Neural progenitor cell (in vitro differentiated cells): ENCODE results near the gene DLEU7. TPM values are rescaled to one million over a fixed set of nuclear protein-coding genes. Genes with fewer than 3 reads are reported as not detected.

Experiments
- DNase-seq: peaks from one replicate; pipeline ENCODE4 v3.0.0-alpha.2; 2016; ENCODE audit warnings: low spot score
- H2AFZ ChIP-seq: fragments of 200-600 bp; sonication (generic); replicated peaks from 2 replicates; pipeline ENCODE4 v1.6.1; 2016; ENCODE audit warnings: antibody characterized with exemption
- H3F3A ChIP-seq: fragments of 200-600 bp; sonication (generic); 2 replicates; pipeline ENCODE4 v1.6.1; 2016; ENCODE audit warnings: antibody characterized with exemption, low read depth
- H3K27ac ChIP-seq: fragments of 200-600 bp; sonication (generic); 2 replicates; pipeline ENCODE4 v1.5.1; 2016; ENCODE audit warnings: mild to moderate bottlenecking
- H3K27me3 ChIP-seq: fragments of 200-600 bp; sonication (generic); 2 replicates; pipeline ENCODE4 v1.6.1; 2016; ENCODE audit warnings: mild to moderate bottlenecking, moderate library complexity
- H3K36me3 ChIP-seq: fragments of 200-600 bp; sonication (generic); 2 replicates; pipeline ENCODE4 v1.5.1; 2016
- H3K4me1 ChIP-seq: fragments of 200-600 bp; sonication (generic); 2 replicates; pipeline ENCODE4 v1.6.1; 2016; ENCODE audit warnings: mixed run types
- H3K4me2 ChIP-seq: fragments of 200-600 bp; sonication (generic); 2 replicates; pipeline ENCODE4 v1.6.1; 2016
- H3K4me3 ChIP-seq: fragments of 200-600 bp; sonication (generic); 2 replicates; pipeline ENCODE4 v1.5.1; 2016
- H3K79me2 ChIP-seq: fragments of 200-600 bp; sonication (generic); 2 replicates; pipeline ENCODE4 v1.6.1; 2016; ENCODE audit warnings: low read depth
- H3K9ac ChIP-seq: fragments of 200-600 bp; sonication (generic); 2 replicates; pipeline ENCODE4 v1.6.1; 2016
- H3K9me3 ChIP-seq: fragments of 200-600 bp; sonication (generic); 2 replicates; pipeline ENCODE4 v1.5.1; 2016; ENCODE audit warnings: low read depth
- H4K20me1 ChIP-seq: fragments of 200-600 bp; sonication (generic); 2 replicates; pipeline ENCODE4 v1.6.1; 2016; ENCODE audit warnings: low read depth
- H3K27ac Mint-ChIP-seq: 3 replicates; pipeline ENCODE4 v1.8.0; 2021; ENCODE audit warnings: mixed read lengths
- H3K27me3 Mint-ChIP-seq: 2 replicates; pipeline ENCODE4 v1.8.0; 2022; ENCODE audit warnings: low read depth, mild to moderate bottlenecking, inconsistent platforms, moderate library complexity, mixed read lengths; ENCODE audit not compliant: insufficient read depth
- H3K36me3 Mint-ChIP-seq: 3 replicates; pipeline ENCODE4 v1.8.0; 2021; ENCODE audit warnings: mixed read lengths
- H3K4me1 Mint-ChIP-seq: 3 replicates; pipeline ENCODE4 v1.8.0; 2021; ENCODE audit warnings: mixed read lengths
- H3K4me3 Mint-ChIP-seq: 3 replicates; pipeline ENCODE4 v1.8.0; 2021; ENCODE audit warnings: mild to moderate bottlenecking, moderate library complexity, mixed read lengths
- H3K9me3 Mint-ChIP-seq: 3 replicates; pipeline ENCODE4 v1.8.0; 2020; ENCODE audit warnings: mixed read lengths
- EZH2 ChIP-seq: fragments of 200-600 bp; sonication (generic); IDR thresholded peaks from 2 replicates; pipeline ENCODE4 v1.6.1; 2017; ENCODE audit warnings: antibody characterized with exemption, mild to moderate bottlenecking, moderate library complexity
- EZH2phosphoT487 ChIP-seq: fragments of 200-600 bp; sonication (generic); IDR thresholded peaks from 2 replicates; pipeline ENCODE4 v1.6.1; 2017; ENCODE audit warnings: antibody characterized with exemption
- total RNA-seq: library from RNA; depleted of rRNA; stranded (reverse); fragments of >200 nt; gene quantifications from 2 replicates; pipeline ENCODE4 v1.2.3, GENCODE V29; 2015; ENCODE audit warnings: low replicate concordance
- TF ChIP-seq, protein P1 (sequence below): fragments of 200-600 bp; sonication (generic); IDR thresholded peaks from 2 replicates; pipeline ENCODE4 v1.5.1; 2017; ENCODE audit warnings: antibody characterized with exemption, mild to moderate bottlenecking

DLEU7 gene
- total RNA-seq, 1 donor from 2014 or later = not detected

GRCh38 chr13:50841786-50842185, 1.7 kb downstream of the DLEU7 start:
- Histone ChIP-seq H3K9ac (no peak overlapping the region), H2AFZ (no peak overlapping the region), H3K36me3 (no peaks in the 10 kb centered on the region), H3K27ac (no peak overlapping the region), H3K4me3 (no peak overlapping the region), H3K79me2 (no peaks in the 10 kb centered on the region), H3K27me3 (peaks cover 59% of the 10 kb centered on the region), H3K4me1 (peaks cover 9% of the 10 kb centered on the region), H4K20me1 (peaks cover 3% of the 10 kb centered on the region), H3F3A (peaks cover 9% of the 10 kb centered on the region), H3K9me3 (no peaks in the 10 kb centered on the region), H3K4me2 (no peak overlapping the region)
- DNase-seq = no peak
- TF ChIP-seq EZH2 (no peak), EZH2phosphoT487 (no peak)
- TF ChIP-seq, protein P1, sequence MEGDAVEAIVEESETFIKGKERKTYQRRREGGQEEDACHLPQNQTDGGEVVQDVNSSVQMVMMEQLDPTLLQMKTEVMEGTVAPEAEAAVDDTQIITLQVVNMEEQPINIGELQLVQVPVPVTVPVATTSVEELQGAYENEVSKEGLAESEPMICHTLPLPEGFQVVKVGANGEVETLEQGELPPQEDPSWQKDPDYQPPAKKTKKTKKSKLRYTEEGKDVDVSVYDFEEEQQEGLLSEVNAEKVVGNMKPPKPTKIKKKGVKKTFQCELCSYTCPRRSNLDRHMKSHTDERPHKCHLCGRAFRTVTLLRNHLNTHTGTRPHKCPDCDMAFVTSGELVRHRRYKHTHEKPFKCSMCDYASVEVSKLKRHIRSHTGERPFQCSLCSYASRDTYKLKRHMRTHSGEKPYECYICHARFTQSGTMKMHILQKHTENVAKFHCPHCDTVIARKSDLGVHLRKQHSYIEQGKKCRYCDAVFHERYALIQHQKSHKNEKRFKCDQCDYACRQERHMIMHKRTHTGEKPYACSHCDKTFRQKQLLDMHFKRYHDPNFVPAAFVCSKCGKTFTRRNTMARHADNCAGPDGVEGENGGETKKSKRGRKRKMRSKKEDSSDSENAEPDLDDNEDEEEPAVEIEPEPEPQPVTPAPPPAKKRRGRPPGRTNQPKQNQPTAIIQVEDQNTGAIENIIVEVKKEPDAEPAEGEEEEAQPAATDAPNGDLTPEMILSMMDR = no peak
- peaks cover 21% of the 10 kb centered on the region for H3K4me1 Mint-ChIP-seq
- H3K27me3 Mint-ChIP-seq = peaks cover 12% of the 10 kb centered on the region
- H3K4me3 Mint-ChIP-seq = no peak overlapping the region
- peaks cover 2% of the 10 kb centered on the region for H3K36me3 Mint-ChIP-seq
- H3K27ac Mint-ChIP-seq = no peak overlapping the region
- H3K9me3 Mint-ChIP-seq = peaks cover 2% of the 10 kb centered on the region

DNA sequence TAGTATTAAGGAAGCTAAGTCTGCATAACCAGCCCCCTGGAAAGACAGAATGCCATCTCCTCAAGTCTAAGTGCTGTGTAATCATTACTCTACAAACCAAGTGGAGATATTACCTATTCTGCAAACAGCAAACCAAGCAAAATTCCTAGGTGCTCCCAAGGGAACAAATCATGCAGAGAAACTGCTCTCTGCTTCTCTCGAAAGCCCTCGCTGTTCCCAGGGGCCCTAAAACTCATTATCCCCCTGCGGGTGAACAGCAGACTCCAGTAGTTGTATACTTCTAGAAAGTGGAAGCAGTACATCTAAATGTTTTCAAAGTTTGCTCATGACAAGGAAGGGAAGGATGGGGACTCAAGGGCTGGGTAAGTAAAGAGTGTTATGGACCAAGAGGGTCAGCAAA, 3.2 kb downstream of the DLEU7 start:
- H3K27ac Mint-ChIP-seq = no peak overlapping the region
- Histone ChIP-seq H3K9ac (no peak overlapping the region), H3F3A (peaks cover 9% of the 10 kb centered on the region), H3K4me1 (peaks cover 9% of the 10 kb centered on the region), H4K20me1 (peaks cover 3% of the 10 kb centered on the region), H3K9me3 (no peaks in the 10 kb centered on the region), H3K36me3 (no peaks in the 10 kb centered on the region), H3K4me2 (no peak overlapping the region), H3K27ac (no peak overlapping the region), H3K79me2 (no peaks in the 10 kb centered on the region), H3K4me3 (no peak overlapping the region), H3K27me3 (peaks cover 52% of the 10 kb centered on the region), H2AFZ (no peak overlapping the region)
- H3K27me3 Mint-ChIP-seq = peaks cover 11% of the 10 kb centered on the region
- H3K4me3 Mint-ChIP-seq = no peak overlapping the region
- peaks cover 2% of the 10 kb centered on the region for H3K9me3 Mint-ChIP-seq
- H3K36me3 Mint-ChIP-seq = peaks cover 5% of the 10 kb centered on the region
- peaks cover 21% of the 10 kb centered on the region for H3K4me1 Mint-ChIP-seq
- no peak for DNase-seq
- TF ChIP-seq, protein P1 = no peak
- TF ChIP-seq EZH2 = no peak
- no peak for TF ChIP-seq EZH2phosphoT487

DNA sequence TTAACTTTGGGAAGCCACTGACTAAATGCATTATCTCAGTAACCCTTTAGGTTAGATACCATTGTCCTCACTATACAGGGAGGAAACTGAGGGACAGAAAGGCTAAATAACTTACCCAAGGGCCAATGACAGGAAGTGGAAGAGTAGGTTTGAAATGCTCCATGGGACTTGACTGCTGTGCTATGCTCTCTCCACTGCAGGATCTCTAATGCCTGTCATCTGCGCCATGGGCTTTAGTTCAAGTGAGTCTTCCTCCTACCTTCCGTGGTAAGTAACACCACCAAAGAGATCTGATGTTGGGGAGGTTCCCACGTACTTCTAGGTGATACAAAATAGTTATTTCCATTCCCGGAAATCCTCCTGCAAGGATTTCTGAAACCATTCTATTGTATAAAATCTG, 3.7 kb downstream of the DLEU7 start:
- Histone ChIP-seq H3K27me3 (peaks cover 48% of the 10 kb centered on the region), H3K4me3 (no peak overlapping the region), H4K20me1 (peaks cover 3% of the 10 kb centered on the region), H3K36me3 (no peaks in the 10 kb centered on the region), H3F3A (peaks cover 9% of the 10 kb centered on the region), H3K9me3 (no peaks in the 10 kb centered on the region), H3K9ac (no peak overlapping the region), H3K27ac (no peak overlapping the region), H2AFZ (no peak overlapping the region), H3K79me2 (no peaks in the 10 kb centered on the region), H3K4me2 (no peak overlapping the region), H3K4me1 (peaks cover 9% of the 10 kb centered on the region)
- peaks cover 2% of the 10 kb centered on the region for H3K9me3 Mint-ChIP-seq
- peaks cover 21% of the 10 kb centered on the region for H3K4me1 Mint-ChIP-seq
- TF ChIP-seq EZH2 = no peak
- TF ChIP-seq, protein P1 = no peak
- no peak for TF ChIP-seq EZH2phosphoT487
- H3K27me3 Mint-ChIP-seq = peaks cover 11% of the 10 kb centered on the region
- DNase-seq = no peak
- no peak overlapping the region for H3K4me3 Mint-ChIP-seq
- peaks cover 7% of the 10 kb centered on the region for H3K36me3 Mint-ChIP-seq
- no peak overlapping the region for H3K27ac Mint-ChIP-seq
